HG03045 (cell line): ENCODE measurements around the gene SAC3D1.

Source experiments
- ATAC-seq: cut with Tn5 transposase; IDR thresholded peaks from one replicate; pipeline ENCODE4 v1.9.1; 2021; ENCODE audit warnings: mild to moderate bottlenecking, moderate library complexity; ENCODE audit not compliant: unreplicated experiment

The SAC3D1 gene

GRCh38 chr11:65059523-65059922 lies 18.5 kb downstream of the SAC3D1 start:
- ATAC-seq = no peak

GRCh38 chr11:65059959-65060824 lies 19.2 kb downstream of the SAC3D1 start:
- no peak for ATAC-seq

- ATAC-seq = no peak
Measured at GRCh38 chr11:65060913-65061408, 20.0 kb downstream of the SAC3D1 start.

- ATAC-seq = no peak
Measured at GRCh38 chr11:65063532-65063931, 22.5 kb downstream of the SAC3D1 start.

GRCh38 chr11:65064847-65065240 lies 23.8 kb downstream of the SAC3D1 start:
- ATAC-seq = no peak

GRCh38 chr11:65065851-65066250 lies 24.8 kb downstream of the SAC3D1 start:
- ATAC-seq = no peak

GRCh38 chr11:65066315-65066714 lies 25.3 kb downstream of the SAC3D1 start:
- no peak for ATAC-seq

- no peak for ATAC-seq
Measured at GRCh38 chr11:65066805-65067291, 25.8 kb downstream of the SAC3D1 start.

GRCh38 chr11:65067446-65067845 lies 26.4 kb downstream of the SAC3D1 start:
- ATAC-seq = no peak

- ATAC-seq = no peak
Measured at GRCh38 chr11:65069217-65069616, 28.2 kb downstream of the SAC3D1 start.

GRCh38 chr11:65071907-65072630 lies 31.1 kb downstream of the SAC3D1 start:
- ATAC-seq = no peak

- ATAC-seq = no peak
Measured at GRCh38 chr11:65072631-65072966, 31.6 kb downstream of the SAC3D1 start.

GRCh38 chr11:65077451-65077850 lies 36.4 kb downstream of the SAC3D1 start:
- no peak for ATAC-seq

GRCh38 chr11:65078151-65078550 lies 37.1 kb downstream of the SAC3D1 start:
- ATAC-seq = no peak

- ATAC-seq = no peak
Measured at GRCh38 chr11:65078786-65079342, 37.9 kb downstream of the SAC3D1 start.

- peak; percentile 18 for ATAC-seq
Measured at GRCh38 chr11:65083134-65083833, 42.3 kb downstream of the SAC3D1 start.

GRCh38 chr11:65083834-65084597 lies 43.0 kb downstream of the SAC3D1 start, which contains the start of the genes CDCA5 and ZFPL1:
TSS of gene CDCA5 (minus strand) at chr11:65084040. CDS start at chr11:65083978, 62 bp downstream.
TSS of gene ZFPL1 (plus strand) at chr11:65084222. CDS start at chr11:65084699, 477 bp downstream.
- ATAC-seq = peak; percentile 71

GRCh38 chr11:65084598-65085375 lies 43.8 kb downstream of the SAC3D1 start:
- ATAC-seq = no peak

GRCh38 chr11:65085446-65085845 lies 44.4 kb downstream of the SAC3D1 start:
- no peak for ATAC-seq
